ENCODE results near the gene FCRL6.

- TF ChIP-seq CTCF (IDR thresholded peaks at IDR 0.05) (no peak), POLR2AphosphoS5 (IDR thresholded peaks at IDR 0.05) (no peak)
Measured at GRCh38 chr1:159864262-159864661, 62.1 kb downstream of the FCRL6 start.
